SW480 (cell line): ENCODE data around the gene SMAD3.
A peak's percentile ranks its signal among the peaks of the same experiment; 100 is the strongest.
"Not testable (repeated sequence)": the region's sequence is repeated elsewhere in the genome, so short reads cannot be mapped to it uniquely, and the experiment has no call there.

ENCODE experiments used
- DNase-seq: peaks from one replicate; pipeline ENCODE4 v3.0.0-alpha.2; 2016; ENCODE audit warnings: low spot score

SMAD3 gene

DNA sequence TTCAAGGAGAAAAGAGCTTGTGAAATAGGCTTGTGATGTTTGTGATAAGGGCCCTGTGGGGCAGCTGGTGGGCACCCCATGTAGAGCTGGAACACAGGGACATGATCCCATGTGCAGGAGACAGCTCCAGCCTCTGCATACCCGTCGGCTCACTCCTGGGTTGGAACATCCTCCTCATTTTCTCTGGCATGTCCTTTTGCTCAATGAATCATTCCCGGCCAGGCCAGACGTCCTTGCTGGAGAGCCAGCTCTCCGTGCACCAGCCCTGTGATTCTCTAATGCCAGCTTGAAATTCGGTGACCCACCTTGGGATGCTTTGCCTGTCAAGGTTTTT lies 77.3 kb downstream of the SMAD3 start:
- no peak for DNase-seq

- DNase-seq: no peak
Measured at GRCh38 chr15:67143646-67144045, 78.2 kb downstream of the SMAD3 start.

DNA sequence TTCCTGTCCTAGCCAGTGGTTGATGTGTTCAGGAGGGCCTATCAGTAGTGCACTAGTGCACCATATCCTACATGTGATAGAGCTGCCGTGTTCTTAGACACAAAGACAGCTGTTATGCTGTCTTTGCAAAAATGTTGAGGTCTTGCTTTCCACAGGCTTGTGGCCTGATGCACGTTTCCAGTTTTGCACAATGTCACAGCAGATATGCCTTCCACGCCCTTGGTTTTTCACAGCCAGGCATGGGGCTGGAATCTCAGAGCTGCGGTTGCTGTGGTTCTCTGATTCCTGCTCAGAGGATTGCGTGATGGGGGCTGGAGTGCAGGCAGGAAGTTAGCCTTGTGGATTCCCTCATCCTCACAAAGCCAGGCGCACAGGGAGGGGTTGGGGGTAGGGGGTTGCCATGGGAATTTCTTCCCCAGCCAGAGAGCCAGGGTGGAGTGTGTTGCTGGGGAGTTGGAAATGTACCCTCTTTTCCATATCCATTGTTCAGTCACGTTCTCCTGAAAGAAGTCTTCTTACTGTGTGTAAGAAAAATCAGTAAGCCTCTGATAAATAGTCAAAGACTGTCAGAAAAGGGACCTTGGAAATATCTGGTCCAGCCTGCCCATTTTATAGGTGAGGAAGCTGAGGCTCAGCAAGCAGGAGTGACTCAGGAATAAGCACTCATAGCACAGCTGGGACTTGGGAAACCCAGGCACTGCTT lies 79.4 kb downstream of the SMAD3 start:
- DNase-seq: peak; percentile 89

DNA sequence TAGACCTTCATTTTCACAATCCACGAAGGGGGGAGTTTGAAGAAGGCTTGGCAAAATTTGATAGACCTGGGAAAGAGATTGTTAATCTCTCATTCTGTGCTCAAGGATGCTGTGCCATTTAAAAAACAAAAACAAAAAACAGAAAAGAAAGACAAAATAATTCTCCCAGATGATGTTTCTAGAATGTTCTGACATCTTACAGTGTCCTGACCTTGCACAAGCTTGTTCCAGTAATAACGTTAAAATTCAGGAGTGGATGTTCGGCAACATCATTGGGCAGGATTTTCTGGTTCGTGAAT lies 79.9 kb downstream of the SMAD3 start:
- DNase-seq: no peak

- DNase-seq: no peak
Measured at GRCh38 chr15:67145710-67146109, 80.3 kb downstream of the SMAD3 start.

GRCh38 chr15:67146234-67146633 lies 80.8 kb downstream of the SMAD3 start:
- peak; percentile 70 for DNase-seq

DNA sequence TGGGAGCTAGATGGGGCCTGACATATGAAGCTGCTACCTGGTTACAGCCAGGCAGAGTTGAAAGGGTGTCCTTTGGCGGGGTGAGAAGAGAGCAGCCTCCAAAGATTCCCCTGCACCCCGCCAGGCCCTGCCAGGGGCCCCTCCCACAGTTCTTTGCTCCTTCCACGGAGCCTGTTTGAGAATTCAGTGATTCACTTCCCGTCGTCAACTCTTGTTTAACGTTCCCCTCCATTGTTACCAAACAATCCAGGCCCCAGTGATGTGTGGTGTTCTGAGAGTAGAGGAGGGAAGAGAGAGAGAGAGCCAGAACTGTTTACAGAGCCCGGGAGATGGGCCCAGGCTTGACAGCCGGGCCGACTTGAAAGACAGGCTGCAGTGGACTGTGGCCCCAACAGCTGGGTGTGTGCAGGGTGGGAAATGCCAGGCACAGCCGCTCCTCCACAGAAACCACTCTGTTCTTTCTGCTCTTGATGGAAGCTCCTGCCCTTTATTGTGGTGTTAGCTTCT lies 81.5 kb downstream of the SMAD3 start:
- DNase-seq: peak; percentile 90

DNA sequence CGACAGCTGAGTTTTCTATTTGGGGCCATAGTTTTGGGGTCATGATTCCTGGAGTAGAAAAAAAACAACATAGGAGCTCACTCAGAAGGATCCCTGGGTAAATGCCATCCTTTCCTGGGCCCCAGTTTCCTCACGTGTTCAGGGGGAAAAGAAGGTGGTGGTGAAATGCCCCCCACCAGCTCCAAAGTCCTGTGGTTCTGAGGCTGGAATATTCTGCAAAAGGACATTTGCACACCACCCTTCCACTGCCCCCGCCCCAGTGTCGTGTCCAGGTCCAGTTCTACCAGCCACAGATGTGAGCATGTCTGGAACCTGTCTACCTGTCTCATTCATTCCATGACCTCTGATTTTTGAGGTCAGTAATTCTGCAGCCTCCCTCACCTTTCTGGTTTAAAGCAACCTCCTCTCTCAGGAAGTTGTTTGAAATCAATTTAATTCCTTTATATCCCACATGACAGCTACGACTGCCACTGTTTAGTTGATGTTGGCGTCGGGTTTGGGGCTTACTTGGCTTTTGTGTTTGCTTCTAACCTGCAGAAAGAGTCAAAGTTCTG lies 82.1 kb downstream of the SMAD3 start:
- no peak for DNase-seq

DNA sequence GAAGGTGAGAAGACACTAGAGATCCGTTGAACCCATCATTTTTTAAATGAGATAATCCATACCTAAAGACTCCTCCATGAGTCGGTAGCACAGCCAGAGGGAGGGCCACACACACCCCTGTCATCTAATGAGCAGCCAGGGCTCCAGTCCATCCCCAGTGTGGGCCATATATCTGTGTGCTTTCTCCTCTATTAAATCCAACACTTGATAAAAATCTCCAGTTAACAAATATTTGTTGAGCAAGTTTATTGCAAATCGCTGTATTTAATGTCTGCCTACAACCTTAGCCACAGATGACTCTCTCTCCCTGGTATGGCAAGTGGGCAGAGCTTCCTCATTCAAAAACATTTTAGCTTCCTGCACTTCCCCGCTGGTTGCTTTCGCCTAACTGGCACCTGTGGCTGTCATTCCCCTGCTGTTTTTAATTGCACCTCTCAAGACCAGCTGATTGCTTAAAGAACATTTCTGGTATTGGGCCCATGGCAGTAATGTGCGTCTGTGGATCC lies 82.8 kb downstream of the SMAD3 start:
- peak; percentile 80 for DNase-seq

DNA sequence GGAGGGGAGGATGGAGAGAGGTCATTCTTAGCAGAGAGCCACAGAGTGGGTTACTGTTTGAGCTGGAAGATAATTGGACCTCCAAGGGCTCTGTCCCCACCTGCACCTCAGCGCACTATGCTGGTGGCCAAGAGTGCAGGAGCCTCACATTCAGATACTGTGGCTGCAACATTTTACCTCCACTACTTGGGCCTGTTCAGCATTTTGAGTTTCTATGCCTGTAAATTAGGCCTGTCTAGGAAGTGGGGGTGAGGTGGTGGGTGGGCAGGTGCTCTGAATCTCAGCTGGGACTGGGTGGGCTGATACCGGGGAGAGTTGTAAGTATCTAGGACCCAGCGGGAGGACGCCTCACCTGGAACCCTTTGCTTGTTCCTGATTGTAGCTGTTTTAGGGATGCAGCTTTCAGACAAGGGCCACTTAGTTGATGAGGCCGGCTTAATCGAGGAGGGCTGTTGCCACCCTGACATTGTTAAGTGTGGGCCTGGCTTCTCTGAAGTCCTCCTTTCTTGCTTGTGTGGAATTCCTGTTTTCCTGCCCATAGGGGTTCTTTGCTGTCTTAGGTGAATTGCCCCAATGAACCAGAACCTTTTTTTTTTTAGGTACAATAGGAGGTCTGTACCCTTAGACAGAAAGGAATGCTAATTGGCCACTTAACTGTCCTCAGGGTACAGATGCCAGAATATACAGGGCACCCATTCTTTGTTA lies 83.8 kb downstream of the SMAD3 start:
- no peak for DNase-seq

DNA sequence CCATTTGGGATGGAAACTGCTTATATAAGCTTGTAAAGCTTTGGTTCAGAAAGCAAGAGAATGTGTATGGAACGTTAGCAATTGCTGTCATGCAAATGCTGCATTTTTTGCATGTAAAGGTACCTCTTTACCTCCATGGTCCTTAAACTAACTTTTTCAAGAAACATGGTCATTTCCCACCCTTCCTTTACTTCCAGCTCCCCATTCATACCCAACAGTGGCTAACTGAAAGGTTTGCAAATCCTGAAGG lies 84.3 kb downstream of the SMAD3 start:
- no peak for DNase-seq

GRCh38 chr15:67150023-67150860 lies 84.8 kb downstream of the SMAD3 start:
- peak; percentile 84 for DNase-seq

DNA sequence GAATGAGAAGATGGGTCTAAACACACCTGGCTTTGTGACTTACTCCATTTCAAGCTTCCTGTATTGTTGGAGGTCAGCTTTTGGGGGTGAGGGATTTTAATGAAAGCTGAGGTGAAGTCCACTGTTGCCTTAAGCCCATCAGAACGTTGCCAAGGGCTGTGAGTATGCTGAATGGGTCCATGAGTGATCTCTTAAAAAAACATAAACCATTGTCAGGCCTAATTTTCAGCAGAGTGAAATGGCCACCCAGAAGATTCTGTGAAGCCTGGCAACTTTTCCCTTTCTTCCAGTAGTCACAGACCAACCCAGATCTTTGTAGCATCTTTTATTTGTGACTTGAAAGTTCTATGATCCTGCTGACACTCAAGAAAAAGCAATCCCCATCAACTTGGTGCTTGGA lies 87.0 kb downstream of the SMAD3 start:
- DNase-seq: no peak

GRCh38 chr15:67153044-67153443 lies 87.6 kb downstream of the SMAD3 start:
- not testable (repeated sequence) for DNase-seq

GRCh38 chr15:67154249-67154648 lies 88.8 kb downstream of the SMAD3 start:
- no peak for DNase-seq

- no peak for DNase-seq
Measured at GRCh38 chr15:67156426-67156825, 91.0 kb downstream of the SMAD3 start.

- DNase-seq: no peak
Measured at GRCh38 chr15:67156834-67157233, 91.4 kb downstream of the SMAD3 start.

- no peak for DNase-seq
Measured at GRCh38 chr15:67157521-67158252, 92.3 kb downstream of the SMAD3 start.

GRCh38 chr15:67158367-67158766 lies 93.0 kb downstream of the SMAD3 start:
- no peak for DNase-seq

DNA sequence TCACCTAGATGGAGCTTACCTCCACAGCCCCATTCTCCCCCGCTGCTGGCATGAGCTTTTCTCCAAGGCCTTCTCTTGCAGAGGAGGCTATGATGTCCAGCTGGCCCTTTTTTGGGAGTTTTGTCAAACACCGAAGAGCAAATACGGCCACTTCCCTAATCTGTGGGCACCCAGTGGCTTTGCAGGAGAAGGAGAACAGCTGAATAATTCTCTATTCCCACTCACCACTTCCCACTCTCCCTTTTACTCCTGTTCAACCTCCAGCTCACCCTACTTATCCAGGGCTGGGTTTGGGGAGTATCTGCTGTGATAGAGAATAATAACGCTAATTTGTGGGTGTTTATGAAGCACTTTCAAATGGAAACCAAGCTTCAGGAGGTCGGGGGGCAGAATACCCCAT lies 96.0 kb downstream of the SMAD3 start:
- DNase-seq: no peak

GRCh38 chr15:67161881-67162280 lies 96.5 kb downstream of the SMAD3 start:
- no peak for DNase-seq

DNA sequence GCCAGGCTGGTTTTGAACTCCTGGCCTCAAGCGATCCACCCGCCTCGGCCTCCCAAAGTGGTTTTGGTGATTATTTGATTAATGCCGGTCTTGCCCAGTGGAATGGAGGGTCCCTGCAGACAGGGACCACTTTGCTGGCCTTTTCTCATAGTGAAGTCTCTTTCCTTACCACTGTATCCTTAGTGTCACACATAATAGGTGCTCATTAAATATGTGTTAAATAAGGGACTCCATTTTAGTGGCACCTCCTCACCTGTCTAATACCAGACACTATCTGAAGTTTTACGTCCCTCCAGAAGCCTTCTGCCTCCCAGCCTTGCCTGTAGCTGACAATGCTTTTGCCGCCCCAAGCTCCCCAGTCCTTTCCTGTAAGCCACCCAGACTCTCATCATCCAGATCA lies 97.8 kb downstream of the SMAD3 start:
- DNase-seq: no peak
